Right kidney (tissue), 1 donor: Measurements from ENCODE around the gene PLIN5.

Source experiments
- DNase-seq: peaks from one replicate; pipeline ENCODE4 v3.0.0-alpha.2; 2016

Gene PLIN5

DNA sequence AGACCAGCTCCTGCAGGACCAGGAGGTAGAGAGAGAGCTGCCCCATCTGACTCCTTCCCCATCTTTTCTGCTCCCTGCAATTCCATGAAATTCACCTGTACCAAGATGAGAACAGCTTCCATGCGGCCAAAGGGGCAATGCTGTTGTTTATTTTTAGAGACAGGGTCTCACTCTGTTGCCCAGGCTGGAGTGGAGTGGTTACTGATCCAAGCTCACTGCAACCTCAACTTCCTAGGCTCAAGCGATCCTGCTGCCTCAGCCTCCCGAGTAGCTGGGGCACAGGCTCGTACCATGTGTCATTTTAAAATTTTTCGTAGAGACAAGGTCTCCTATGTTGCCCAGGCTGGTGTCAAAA is 13.2 kb downstream of the PLIN5 start:
- no peak for DNase-seq

DNA sequence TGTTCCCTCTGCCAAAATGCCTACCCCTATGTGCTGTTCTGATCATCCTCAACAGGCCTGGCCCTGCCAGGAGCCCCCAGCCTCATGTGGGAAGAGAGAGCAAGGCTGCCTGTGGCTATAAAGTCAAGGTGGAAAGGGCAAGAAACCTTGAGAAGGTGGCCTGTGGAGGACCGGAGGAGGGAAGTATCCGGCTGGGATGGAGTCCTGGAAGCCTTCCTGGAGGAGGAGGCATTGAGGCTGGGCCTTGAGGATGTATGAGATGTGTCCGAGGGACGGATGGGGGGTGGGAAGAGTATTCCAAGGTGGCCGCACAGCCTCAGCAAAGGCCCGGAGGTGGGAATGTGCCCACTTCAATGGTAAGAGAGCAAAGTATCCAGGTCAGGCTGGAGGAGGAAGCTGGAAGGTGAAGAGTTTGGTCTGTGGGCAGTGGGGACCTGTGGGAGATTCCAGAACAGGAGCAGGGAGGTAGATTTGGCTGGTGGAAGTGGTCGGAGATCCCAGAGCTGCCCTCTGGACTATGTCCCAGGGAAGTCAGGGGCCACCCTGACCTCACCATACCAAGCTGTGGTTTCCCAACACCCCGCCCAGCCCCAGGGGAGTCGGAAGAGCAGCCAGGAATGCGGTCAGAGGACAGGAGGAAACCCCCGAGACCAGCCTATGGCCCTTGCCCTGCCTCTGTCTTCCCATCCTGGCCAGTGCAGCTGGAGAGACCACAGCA is 13.7 kb downstream of the PLIN5 start:
- no peak for DNase-seq

DNA sequence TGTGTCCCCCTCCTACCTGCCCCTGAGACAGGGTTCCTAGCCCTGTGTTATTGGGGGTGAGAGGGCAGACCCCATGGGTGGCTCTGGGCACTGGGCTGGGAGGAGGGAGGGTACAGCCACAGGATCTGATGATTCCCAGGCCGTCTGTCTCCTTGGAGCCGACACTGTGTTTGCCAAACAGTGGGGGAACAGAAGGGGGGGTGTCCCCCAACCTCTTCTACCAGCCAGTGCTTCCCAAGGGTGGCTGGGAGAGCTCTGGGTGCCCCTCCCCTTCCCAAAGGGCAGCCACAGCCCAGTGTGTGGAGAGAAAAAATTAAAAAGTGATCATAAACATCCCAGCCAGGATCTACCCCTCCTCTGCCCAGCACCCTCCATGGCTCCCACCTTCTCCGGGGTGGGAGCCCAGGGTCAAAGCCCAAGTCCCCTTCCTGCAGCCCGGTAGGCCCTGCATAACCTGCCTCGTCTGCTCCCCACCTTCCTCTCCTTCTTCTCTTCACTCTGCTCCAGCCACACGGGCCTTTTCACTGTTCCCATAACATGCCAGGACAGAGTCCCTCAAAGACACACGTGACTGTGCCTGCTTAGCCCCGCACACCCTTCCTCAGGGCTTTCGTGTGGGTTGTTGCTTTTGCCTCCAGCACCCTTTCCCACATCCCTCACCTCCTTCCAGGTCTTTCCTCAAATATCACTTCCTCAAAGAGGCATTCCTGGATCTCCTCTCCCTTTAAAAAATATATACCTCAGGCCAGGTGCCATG is 15.3 kb downstream of the PLIN5 start:
- DNase-seq: no peak

DNA sequence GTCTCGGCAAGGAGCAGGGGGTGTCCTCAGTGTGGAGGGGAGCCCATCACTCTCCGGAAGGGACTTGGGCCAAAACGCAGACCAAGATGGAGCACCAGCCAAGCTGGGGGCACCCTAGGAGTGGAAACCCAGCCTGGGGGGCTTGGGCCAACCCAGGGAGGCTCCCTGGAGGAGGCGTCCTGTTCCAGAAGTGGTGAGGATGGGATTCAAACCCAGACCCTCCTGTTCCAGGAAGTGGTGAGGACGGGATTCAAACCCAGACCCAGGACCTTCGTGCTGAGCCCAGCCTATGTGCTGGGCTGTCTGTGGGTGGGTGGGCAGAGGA is 15.9 kb downstream of the PLIN5 start:
- no peak for DNase-seq

DNA sequence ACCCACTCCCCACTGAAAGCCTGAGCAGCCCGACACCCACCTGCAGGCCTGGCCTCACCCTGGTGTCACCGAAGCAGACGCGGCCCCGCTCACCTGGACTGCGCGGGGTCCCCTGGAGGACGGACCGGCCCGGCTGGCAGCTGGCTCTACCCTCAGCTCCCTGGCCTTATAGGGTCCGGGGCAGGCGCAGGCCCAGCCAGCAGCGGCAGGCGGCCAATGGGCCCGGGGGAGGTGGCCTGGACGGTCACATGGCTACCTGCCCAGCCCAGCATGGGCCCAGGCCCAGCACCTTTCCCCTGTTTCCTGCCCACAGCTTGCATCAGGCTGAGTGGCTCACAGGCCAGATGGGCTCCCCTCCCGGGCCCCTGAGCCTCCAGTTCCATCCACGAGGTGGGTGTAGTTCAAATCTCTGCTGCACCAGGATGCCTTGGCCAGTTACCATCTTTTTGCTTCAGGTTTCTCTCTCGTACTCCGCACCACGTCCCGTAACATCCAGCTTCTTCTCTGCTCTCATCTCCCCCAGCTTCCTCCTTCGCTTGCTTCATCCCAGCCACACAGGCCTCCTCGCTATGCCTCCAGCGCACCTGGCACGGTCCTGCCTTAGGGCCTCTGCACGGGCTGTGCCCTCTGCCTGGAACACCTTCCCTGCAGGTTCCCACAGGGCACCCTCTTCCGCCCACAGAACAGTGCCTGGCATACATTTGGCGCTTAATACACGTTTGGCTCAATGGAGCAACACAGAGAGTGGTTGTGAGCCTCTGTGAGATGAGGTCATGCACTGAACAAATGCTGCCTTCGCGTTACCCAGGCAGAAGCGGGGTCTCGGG is 16.5 kb downstream of the PLIN5 start, which contains the start of gene PLIN4:
PLIN4 (minus strand) TSS at position 142 of the 827 bp plus-strand sequence. CDS start 214 bp downstream, outside the sequence.
- DNase-seq: no peak

DNA sequence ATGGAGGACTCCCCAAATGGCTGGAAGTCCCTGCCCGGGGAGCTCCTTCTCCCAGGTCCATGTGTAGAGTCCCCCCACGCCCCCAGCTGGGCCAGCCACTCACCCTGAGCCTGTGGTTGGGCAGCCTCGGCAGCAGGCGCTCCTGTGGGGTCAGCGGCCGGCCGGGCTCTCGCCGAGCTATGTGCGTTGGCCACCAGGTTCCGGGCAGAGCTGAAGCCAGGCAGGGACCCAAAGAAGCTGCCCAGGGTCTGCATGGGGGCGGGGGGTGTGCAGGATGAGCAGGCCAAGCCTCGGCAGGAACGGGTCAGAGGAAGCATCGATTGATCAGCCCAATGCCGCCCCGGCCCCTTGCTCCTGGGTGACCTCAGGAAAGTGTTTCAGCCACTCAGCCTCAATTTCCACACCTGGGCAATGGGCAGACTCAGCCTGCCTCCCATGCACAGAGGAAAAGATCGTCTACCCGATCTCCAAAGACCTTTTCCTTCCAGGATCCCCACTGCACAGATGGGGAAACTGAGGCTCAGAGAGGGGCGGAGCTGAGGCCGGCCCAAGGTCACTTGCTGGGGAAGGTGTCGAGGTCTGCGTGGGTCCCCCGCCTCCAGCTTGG is 17.5 kb downstream of the PLIN5 start:
- no peak for DNase-seq

DNA sequence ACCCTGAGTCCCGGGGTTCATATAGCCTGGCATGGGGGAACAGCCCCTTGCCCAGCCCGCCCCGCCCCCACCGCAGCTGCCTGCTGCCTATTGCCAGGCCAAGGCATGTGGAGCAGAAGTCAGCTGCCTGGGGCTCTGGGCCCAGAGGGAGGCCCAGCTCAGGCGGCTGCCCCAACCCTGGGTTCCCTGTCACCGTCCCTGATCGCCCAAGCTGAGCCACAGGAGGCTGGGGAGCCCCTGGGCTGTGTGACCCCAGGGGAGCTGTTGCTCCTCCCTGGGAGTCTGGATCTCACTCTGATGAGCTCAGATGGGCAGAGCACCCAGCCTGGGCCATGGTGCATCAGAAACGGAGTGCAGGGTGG is 18.1 kb downstream of the PLIN5 start:
- no peak for DNase-seq

DNA sequence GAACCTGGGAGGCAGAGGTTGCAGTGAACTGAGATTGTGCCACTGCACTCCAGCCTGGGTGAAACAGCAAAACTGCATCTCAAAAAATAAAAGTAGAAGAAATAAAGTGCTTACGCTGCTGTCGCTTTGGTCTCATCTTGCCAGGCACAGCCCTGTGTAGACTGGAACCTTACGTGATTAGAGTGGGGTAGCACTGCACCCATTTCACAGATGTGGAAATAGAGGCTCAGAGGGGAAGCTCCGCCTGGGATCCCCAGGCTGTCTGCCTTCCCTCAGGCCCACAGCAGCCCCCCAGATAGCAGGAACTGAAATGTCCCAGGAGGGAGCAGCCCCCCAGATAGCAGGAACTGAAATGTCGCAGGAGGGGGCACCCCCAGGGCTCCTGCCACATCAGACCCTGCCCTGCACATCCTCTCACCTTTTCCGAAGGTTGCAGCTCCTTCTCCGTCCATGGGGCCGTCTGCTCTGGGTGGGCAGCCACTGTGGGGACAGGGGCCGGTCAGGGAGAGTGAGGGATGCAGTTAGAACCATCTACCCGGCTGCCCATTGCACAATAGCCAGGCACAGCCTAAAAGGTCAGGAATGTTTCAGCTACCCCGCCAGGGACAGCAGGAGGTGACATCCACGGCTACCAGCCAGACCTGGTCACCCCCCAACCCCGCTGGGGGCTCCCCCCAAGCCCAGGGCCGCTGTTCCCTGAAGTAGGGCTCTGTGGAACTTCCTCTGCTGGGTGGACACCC is 18.7 kb downstream of the PLIN5 start:
- no peak for DNase-seq

DNA sequence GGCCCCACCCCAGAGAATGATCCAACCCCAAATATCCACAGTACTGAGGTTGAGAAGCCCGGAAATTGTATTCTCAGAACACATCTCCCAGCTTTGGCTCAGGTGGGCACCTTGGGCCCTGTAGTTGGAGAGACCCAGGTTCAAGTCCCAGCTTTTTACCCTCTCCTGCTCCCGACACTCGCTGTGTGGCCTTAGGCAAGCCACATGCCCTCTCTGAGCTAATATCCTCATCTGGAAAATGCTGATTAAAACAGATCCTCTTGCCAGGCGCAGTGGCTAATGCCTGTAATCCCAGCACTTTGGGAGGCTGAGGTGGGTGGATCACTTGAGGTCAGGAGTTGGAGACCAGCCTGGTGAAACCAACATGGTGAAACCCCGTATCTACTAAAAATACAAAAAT is 19.3 kb downstream of the PLIN5 start:
- no peak for DNase-seq

DNA sequence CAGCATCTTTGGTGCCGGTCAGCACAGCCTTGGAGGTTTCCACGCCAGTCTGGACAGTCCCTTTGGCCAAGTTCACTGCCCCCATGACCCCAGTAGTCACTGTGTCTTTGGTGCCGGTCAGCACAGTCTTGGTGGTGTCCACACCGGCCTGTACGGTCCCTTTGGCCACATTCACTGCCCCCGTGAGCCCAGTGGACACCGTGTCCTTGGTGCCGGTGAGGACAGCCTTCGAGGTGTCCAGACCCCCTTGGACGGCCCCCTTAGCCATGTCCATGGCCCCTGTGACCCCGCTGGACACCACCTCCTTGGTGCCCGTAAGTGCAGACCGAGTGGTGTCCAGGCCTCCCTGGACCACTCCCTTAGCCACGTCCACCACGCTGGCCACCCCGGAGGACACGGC is 21.8 kb downstream of the PLIN5 start:
- DNase-seq: no peak

DNA sequence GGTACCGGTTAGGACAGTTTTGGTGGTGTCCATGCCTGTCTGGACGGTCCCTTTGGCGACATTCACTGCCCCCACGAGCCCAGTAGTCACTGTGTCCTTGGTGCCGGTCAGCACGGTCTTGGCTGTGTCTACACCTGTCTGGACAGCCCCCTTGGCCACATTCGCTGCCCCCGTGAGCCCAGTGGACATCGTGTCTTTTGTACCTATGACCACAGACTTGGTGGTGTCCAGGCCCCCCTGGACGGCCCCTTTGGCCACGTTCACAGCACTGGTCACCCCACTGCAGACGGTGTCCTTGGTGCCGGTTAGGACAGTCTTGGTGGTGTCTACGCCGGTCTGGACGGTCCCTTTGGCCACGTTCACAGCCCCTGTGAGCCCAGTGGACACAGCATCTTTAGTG is 23.0 kb downstream of the PLIN5 start:
- DNase-seq: no peak

DNA sequence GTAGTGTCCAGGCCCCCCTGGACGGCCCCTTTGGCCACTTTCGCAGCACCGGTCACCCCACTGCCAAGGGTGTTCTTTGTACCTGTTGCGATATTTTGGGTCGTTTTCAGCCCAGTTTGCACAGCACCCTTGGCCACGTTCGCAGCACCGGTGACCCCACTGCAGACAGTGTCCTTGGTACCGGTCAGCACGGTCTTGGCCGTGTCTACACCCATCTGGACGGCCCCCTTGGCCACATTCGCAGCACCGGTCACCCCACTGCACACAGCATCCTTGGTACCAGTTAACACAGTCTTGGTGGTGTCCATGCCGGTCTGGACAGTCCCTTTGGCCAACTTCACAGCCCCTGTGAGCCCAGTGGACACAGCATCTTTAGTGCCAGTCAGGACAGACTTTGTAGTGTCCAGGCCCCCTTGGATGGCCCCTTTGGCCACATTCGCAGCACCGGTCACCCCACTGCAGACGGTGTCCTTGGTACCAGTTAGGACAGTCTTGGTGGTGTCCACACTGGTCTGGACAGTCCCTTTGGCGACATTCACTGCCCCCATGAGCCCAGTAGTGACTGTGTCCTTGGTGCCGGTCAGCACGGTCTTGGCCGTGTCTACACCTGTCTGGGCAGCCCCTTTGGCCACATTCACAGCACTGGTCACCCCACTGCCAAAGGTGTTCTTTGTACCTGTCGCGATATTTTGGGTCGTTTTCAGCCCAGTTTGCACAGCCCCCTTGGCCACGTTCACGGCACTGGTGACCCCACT is 23.5 kb downstream of the PLIN5 start:
- no peak for DNase-seq

DNA sequence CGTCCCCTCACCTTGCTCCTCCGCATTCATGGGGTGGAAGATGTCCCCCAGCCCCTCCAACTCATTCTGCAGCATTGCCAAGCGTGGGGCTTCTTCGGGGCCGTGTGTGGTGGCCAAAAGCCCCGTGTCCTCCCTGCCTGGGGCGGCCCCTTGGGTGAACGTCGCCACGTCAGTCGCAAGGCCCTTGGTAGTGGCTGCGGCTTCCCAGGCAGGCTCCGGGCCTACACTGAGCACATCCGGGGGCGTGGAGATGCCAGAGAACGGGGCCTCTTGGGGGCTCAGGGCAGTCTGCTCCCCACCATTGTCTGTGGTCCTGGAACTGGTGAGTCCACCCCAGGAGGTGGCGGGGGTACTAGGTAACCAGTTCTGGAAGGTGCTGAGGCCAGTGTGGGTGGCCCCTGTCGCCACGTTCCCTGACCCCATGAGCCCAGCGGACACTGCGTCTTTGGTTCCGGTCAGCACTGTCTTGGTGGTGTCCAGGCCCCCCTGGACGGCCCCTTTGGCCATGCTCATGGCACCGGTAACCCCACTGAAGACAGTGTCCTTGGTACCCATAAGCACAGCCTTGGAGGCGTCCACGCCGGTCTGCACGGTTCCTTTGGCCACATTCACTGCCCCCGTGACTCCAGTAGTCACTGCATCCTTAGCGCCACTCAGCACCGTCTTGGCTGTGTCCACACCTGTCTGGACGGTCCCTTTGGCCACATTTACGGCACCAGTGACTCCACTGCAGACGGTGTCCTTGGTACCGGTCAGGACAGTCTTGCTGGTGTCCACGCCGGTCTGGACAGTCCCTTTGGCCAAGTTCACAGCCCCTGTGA is 24.4 kb downstream of the PLIN5 start:
- DNase-seq: no peak

DNA sequence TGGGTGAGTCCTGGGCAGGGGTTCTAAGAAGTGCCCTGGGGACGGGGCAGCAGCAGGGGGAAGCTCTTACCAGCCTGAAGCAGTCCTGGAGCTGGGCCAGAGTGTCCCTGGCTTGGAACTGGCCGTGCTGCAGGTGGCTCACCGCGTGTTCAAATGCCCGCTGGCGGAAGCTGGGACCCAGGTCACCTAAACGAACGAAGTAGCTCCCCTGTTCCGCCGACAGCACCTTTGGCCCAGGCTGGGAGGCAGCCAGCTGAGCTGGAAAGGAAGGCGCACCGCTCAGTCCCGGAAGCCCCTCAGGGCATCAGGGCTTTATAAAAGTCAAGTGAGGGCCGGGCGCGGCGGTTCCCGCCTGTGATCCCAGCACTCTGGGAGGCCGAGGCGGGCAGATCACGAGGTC is 26.3 kb downstream of the PLIN5 start:
- DNase-seq: no peak

DNA sequence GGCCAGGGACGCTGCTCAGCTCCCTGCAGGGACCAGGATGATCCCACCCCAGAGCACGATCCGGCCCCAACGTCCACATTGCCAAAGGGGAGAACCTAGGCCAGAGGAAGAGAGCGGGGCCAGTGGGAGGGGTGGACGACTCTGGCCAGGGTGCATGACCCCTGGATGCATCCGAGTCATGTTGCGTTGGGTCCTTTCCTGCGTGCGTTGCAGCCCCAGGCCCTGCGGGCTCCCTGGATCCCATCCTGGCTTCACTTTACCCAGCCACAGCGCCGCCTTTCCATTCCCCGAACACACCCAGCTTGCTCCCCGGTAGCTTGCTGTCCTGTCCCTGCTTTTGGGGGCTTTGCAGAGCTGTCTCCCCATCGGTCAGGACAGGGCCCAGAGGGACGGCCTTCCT is 27.2 kb downstream of the PLIN5 start:
- no peak for DNase-seq

DNA sequence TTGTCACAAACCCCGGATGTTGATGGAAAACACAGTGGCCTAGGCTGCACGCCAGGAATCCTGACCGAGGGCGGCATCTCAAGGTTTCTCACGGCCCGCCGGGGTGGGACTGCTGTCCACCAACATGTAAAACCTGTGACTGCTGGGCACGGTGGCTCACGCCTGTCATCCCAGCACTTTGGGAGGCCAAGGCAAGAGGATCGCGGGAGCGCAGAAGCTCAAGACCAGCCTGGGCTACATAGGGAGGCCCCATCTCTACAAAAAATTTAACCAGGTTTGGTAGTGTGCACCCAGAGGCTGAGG is 27.9 kb downstream of the PLIN5 start:
- no peak for DNase-seq

DNA sequence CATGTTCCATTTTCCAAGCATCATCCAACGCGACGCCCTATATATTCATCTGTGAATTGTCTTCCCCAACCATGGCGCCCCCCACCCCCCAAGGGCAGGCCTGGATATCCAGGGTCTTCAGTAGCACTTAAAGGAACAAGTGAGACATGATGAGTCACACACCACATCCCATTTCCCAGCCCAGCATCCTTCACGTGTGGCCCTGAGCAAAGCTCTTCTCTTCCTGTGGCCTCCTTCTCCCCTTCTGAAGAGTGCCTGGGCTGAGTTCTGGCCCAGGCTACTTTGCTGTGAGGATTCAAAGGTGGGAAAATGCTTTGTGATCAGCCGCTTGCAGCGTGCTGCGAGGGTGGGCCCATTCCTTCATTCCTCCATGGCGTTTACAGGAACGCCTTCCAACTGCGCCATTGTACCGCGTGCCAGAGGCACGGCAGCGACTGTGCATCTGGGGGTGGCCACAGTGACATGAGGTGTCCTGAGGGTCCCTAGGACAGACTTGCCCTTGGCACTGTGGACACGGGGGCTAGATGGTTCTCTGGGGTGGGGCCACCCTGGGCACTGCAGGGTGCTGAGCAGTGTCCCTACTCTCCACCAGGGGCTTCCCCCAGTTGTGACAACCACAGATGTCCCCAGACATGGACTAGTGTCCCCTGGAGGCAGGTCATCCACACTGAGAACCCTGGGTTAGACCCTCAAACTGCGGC is 28.4 kb downstream of the PLIN5 start:
- DNase-seq: no peak

DNA sequence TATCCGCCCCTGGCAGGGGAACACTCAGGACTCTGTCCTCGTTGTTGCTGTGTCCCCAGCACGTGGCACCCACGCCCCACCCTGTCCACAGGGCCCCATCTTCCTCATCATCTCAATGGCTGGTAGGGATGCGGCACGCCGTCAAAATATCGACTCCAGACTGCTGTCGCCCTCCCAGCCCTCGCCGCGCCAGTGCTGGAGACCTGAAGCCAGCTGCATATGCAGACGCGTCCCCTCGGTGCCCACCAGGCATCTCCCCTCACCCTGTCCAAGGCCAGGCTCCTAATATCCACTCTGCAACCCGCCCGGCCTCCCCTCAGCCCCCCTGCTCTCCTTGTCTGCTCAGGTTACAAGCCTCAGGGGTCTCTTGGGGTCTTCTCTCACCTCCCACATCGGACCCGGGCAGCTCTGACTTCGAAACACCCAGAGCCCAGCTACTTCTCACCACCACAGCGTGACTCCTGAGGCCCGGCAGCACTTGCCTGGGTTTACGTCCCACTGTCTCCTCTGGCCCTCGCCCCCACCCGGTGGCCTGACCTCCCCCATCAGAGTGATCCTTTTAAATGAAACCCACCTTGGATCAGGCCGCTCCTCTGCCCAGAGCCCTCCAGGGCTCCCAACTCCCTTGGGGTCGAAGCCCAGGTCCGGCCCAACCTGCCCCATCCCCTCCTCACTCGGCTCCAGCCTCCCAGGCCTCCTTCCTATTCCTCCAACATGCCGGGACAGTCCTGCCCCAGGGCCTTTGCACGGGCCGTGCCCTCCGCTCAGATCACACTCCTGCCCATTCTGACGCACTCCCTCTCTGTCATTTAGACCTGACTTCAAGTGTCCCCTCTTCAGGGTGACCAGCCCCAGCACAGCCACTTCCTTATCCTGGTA is 29.2 kb downstream of the PLIN5 start:
- DNase-seq: no peak

DNA sequence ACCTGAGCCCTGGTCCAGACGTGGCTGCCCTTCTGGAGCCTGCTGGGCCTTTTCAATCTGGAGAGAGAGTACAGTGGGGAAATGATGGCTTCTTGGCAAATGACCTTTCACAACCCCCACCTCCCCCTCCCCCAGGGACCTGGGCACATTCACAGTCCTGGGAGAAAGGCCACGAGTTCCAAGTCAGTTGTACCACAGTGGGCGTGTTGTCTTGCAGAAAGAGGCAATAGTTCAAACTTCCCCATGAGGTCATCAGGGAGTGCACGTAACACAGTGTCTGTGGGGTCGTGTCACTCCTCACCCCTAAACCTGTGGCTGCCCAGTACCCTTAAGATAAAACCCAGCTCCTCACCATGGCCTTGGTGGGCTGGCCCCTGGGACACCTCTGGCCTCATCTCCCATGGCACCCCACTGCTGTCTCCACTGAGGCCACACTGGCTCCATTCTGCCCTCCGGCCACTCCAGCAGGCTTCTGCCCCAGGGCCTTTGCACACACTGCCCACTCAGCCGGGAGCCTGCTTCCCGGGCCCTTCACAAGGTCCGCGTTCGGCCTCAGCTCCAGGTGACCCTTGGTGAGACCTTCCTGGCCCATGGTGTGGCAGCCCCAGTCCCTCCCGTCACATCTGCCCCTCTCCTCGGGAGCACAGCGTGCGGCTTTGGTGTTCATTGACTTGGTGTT is 30.0 kb downstream of the PLIN5 start:
- DNase-seq: no peak
